Esophagus squamous epithelium (tissue), 5 donors: Measurements from ENCODE around the gene LILRB2. TPM values are rescaled to one million over a fixed set of nuclear protein-coding genes. Genes with fewer than 3 reads are reported as not detected.

Experiments
- DNase-seq: peaks from one replicate; lab custom pipeline; 2025; lab: John Stamatoyannopoulos, UW
- H3K27ac ChIP-seq, 4 donors: fragments of 200-600 bp; sonication (generic); one replicate each; pipeline ENCODE4 v1.5.1; 2016 to 2019; ENCODE audit warnings: mild to moderate bottlenecking in 1 of 4
- H3K27me3 ChIP-seq, 4 donors: fragments of 200-600 bp; sonication (generic); 1 replicate in 3 of 4; 2 replicates in 1 of 4; pipeline versions ENCODE4 v1.5.1 to v1.6.0; 2017 to 2021; ENCODE audit warnings: antibody characterized with exemption in 1 of 4
- H3K36me3 ChIP-seq, 3 donors: fragments of 200-600 bp; sonication (generic); one replicate each; pipeline ENCODE4 v1.5.1; 2016 to 2019
- H3K4me1 ChIP-seq, 3 donors: fragments of 200-600 bp; sonication (generic); one replicate each; pipeline ENCODE4 v1.5.1; 2017 to 2019
- H3K4me3 ChIP-seq, 4 donors: fragments of 200-600 bp; sonication (generic); 1 replicate in 3 of 4; 2 replicates in 1 of 4; pipeline ENCODE4 v1.5.1; 2016 to 2019; ENCODE audit warnings: mild to moderate bottlenecking in 2 of 4, moderate library complexity in 1 of 4
- H3K9me3 ChIP-seq, 3 donors: fragments of 200-600 bp; sonication (generic); one replicate each; pipeline ENCODE4 v1.5.1; 2016 to 2019
- POLR2A ChIP-seq, 4 donors: fragments of 450-650 bp; IDR thresholded peaks; one replicate each; pipeline ENCODE4 v1.6.1; 2017; ENCODE audit warnings: antibody characterized with exemption in 4 of 4, mild to moderate bottlenecking in 4 of 4, moderate library complexity in 3 of 4
- WGBS, 2 donors: methylation state at CpG; one replicate each; pipeline ENCODE4 v1.1.5; 2018; 5-methylcytosine and 5-hydroxymethylcytosine counted together
- intact Hi-C: fragments of 100-400 bp; cut with DNase I; formaldehyde crosslinking; loops from one replicate; pipeline ENCODE4 v1.15.0; 2022
- total RNA-seq, 4 donors: library from RNA; depleted of rRNA; stranded (reverse); fragments of >200 nt; gene quantifications; one replicate each; pipeline ENCODE4 v1.1.0, GENCODE V29; 2016
- TF ChIP-seq, protein P1 (sequence below), 6 experiments: fragments of 450-650 bp in 4 of 6; fragments of 200-600 bp in 2 of 6; sonication (generic) in 2 of 6; IDR thresholded peaks; one replicate each; pipeline ENCODE4 v1.5.1; 2016 to 2019; ENCODE audit warnings: antibody characterized with exemption in 6 of 6, mild to moderate bottlenecking in 4 of 6, moderate library complexity in 4 of 6
- donor health status: DM: yes; HTN: yes; CAD: no.

Gene LILRB2
- total RNA-seq, 4 donors from 2014 or later = 0.40 to 1.9 (median 1.0) TPM; not detected in 1

- no peak for DNase-seq
- no peaks in the 10 kb centered on the region for H3K4me1 ChIP-seq
- H3K4me3 ChIP-seq = no peak overlapping the region
- H3K27me3 ChIP-seq = peaks cover 0 to 17% (median 0%) of the 10 kb centered on the region in 4 donors
- H3K9me3 ChIP-seq = no peaks in the 10 kb centered on the region
- intact Hi-C loops = no loop called here
- H3K36me3 ChIP-seq = no peaks in the 10 kb centered on the region
- TF ChIP-seq, protein P1, sequence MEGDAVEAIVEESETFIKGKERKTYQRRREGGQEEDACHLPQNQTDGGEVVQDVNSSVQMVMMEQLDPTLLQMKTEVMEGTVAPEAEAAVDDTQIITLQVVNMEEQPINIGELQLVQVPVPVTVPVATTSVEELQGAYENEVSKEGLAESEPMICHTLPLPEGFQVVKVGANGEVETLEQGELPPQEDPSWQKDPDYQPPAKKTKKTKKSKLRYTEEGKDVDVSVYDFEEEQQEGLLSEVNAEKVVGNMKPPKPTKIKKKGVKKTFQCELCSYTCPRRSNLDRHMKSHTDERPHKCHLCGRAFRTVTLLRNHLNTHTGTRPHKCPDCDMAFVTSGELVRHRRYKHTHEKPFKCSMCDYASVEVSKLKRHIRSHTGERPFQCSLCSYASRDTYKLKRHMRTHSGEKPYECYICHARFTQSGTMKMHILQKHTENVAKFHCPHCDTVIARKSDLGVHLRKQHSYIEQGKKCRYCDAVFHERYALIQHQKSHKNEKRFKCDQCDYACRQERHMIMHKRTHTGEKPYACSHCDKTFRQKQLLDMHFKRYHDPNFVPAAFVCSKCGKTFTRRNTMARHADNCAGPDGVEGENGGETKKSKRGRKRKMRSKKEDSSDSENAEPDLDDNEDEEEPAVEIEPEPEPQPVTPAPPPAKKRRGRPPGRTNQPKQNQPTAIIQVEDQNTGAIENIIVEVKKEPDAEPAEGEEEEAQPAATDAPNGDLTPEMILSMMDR (IDR thresholded peaks at IDR 0.05) = no peak
- TF ChIP-seq POLR2A (IDR thresholded peaks at IDR 0.05) = no peak
- no peak overlapping the region for H3K27ac ChIP-seq
- WGBS, 2 donors = 67% methylated on average over 1 of the region's 1 CpG; no CpG with 5 or more reads in 1 of the 2 donors
Measured at GRCh38 chr19:54305141-54305540, 24.2 kb upstream of the LILRB2 start.

DNA sequence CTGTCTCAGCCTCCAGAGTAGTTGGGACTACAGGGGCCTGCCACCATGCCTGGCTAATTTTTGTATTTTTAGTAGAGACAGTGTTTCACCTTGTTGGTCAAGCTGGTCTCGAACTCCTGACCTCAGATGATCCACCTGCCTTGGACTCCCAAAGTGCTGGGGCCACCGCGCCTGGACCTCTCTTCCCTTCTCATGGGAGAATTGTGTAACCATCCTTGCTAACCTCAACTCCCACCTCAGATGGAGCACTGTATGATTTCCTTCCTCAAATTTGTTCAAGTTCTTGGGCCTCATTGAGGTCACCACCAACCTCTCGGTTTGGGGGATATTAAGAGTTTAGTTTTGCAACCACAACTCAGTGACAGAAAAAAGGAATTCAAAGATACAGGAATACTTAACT lies 21.3 kb upstream of the LILRB2 start:
- Histone ChIP-seq H3K4me3 (no peak overlapping the region), H3K27ac (no peak overlapping the region), H3K4me1 (no peaks in the 10 kb centered on the region), H3K9me3 (no peaks in the 10 kb centered on the region), H3K27me3 (peaks cover 0 to 31% (median 0%) of the 10 kb centered on the region in 4 donors), H3K36me3 (no peaks in the 10 kb centered on the region)
- TF ChIP-seq, protein P1 (IDR thresholded peaks at IDR 0.05) = no peak
- TF ChIP-seq POLR2A (IDR thresholded peaks at IDR 0.05) = no peak
- 40 to 77% methylated on average over 3 to 4 of the region's 4 CpGs for WGBS, 2 donors
- intact Hi-C loops = no loop called here
- no peak for DNase-seq

DNA sequence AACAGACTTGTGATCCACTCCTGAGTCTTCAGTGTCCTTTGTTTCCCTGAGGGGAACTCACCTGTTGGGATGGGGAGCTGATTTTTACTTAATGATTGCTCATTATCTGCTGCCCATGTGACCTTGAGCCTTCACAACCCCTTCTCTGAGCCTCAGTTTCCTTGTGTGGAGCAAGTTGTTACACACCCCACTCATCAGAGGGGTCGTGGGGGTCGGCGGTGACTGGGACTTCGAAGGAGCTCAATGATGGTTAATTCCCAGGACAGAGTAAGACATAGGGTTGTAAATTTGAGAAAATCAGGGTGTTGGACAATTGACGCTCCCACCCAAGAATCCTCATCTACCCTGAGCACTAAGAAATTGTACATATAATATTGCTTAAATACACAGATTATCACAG lies 18.6 kb upstream of the LILRB2 start:
- H3K27ac ChIP-seq = no peak overlapping the region
- no peaks in the 10 kb centered on the region for H3K9me3 ChIP-seq
- H3K36me3 ChIP-seq = no peaks in the 10 kb centered on the region
- H3K27me3 ChIP-seq = peaks cover 0 to 28% (median 0%) of the 10 kb centered on the region in 4 donors
- H3K4me3 ChIP-seq = no peak overlapping the region
- 84 to 87% methylated on average over 1 to 5 of the region's 5 CpGs for WGBS, 2 donors
- H3K4me1 ChIP-seq = no peaks in the 10 kb centered on the region
- intact Hi-C loops = no loop called here
- no peak for TF ChIP-seq POLR2A (IDR thresholded peaks at IDR 0.05)
- no peak for DNase-seq

DNA sequence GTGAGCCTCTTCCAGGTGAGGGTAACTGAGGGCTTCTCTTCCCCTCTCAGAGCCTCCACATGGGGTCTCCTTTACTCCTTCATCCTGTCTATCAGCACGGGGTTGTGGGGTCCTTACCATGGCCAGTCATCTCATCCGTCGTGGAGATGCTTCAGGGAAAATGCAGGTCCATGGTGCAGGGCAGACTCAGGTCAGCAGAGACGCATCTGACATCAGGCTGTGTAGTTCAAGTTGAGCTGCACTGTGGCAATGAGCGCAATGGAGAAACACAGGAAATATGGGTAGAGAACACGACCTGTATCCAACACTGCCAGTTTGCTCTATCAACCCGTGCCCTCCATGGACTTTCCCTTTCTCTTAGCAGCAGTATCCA lies 18.2 kb upstream of the LILRB2 start:
- H3K27me3 ChIP-seq = peaks cover 0 to 32% (median 0%) of the 10 kb centered on the region in 4 donors
- TF ChIP-seq, protein P1 (IDR thresholded peaks at IDR 0.05) = no peak
- TF ChIP-seq POLR2A (IDR thresholded peaks at IDR 0.05) = no peak
- intact Hi-C loops = no loop called here
- no peak overlapping the region for H3K27ac ChIP-seq
- H3K4me3 ChIP-seq = no peak overlapping the region
- no peaks in the 10 kb centered on the region for H3K9me3 ChIP-seq
- 46 to 56% methylated on average over 2 to 7 of the region's 7 CpGs for WGBS, 2 donors
- H3K36me3 ChIP-seq = no peaks in the 10 kb centered on the region
- H3K4me1 ChIP-seq = no peaks in the 10 kb centered on the region
- no peak for DNase-seq

DNA sequence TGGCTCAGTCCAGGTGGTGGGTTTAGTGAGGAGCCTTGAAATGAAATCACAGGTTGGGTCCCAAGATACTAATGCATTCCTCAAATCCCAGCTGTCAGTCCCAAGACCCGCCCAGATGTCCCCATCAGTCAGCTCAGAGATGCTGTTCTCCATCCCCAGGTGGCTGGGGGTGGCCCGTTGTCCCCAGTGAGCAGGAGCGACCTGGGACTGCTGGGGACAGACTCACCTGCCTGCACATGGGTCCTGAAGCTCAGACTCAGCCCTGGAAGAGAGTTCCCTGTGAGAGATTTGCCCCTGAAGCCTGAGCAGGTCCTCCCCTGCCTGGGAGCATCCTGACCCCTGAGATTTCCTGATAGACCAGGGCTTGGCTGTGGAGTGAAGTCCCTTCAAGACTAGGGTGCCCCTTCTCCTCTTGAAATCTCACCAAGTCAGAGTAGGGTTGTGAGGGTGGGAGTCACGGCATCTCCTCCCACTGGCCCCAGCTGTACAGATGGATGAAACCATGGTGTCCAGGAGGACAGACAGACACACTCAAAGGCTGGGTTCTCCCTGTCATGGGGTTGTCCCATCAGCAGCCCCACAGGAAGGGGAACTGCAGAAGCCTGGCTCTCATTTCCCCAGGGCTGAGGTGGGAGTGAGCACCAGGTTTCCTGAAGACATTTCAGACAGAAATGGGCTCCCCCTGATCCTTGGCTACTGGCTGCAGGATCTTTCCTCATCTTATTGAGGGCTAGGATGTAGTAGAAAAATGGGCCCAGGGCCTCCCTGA lies 17.6 kb upstream of the LILRB2 start:
- 83% methylated on average over 1 of the region's 4 CpGs; no CpG with 5 or more reads in 1 of the 2 donors for WGBS, 2 donors
- DNase-seq = no peak
- Histone ChIP-seq H3K27ac (no peak overlapping the region), H3K4me3 (no peak overlapping the region), H3K36me3 (no peaks in the 10 kb centered on the region), H3K27me3 (peaks cover 0 to 37% (median 0%) of the 10 kb centered on the region in 4 donors), H3K4me1 (no peaks in the 10 kb centered on the region), H3K9me3 (no peaks in the 10 kb centered on the region)
- TF ChIP-seq, protein P1 (IDR thresholded peaks at IDR 0.05) = no peak
- TF ChIP-seq POLR2A (IDR thresholded peaks at IDR 0.05) = no peak
- intact Hi-C loops = no loop called here
